Measurements from ENCODE around the gene TOR2A. TPM values are rescaled to one million over a fixed set of nuclear protein-coding genes. Genes with fewer than 3 reads are reported as not detected.

Gene TOR2A
- total RNA-seq, 1 donor from 2014 or later: 15.1 TPM

GRCh38 chr9:127715470-127716337 lies 19.4 kb downstream of the TOR2A start, which contains the start of the genes PTRH1 and TTC16:
PTRH1 (minus strand) TSS chr9:127715663; CDS start chr9:127715639, 24 bp downstream.
TTC16 (plus strand) TSS chr9:127716079; CDS start chr9:127716146, 67 bp downstream.
- Mint-ChIP-seq H3K4me3 (peak within 1 kb of the TSS; percentile 100), H3K27ac (peak within 1 kb of the TSS; percentile 92), H3K9me3 (no peaks in the 10 kb centered on the region), H3K36me3 (ENCODE audit: low read depth) (peaks cover 3% of the 10 kb centered on the region), H3K4me1 (peaks cover 21% of the 10 kb centered on the region), H3K27me3 (no peaks in the 10 kb centered on the region)
- ChIA-PET CTCF (interaction anchor here (1.1 to 2.0 kb wide), 2 partner anchors 19 to 154 kb away, joined by 5 to 9 read pairs; partner anchors contain the start of gene TOR2A), POLR2A (interaction anchor here (0.6 to 1.4 kb wide), 12 partner anchors 9 to 356 kb away, joined by 3 to 13 read pairs (median 3); partner anchors contain the start of genes CFAP157, LRSAM1, RPL12 and SH2D3C)
- ATAC-seq (ENCODE audit: low read depth) (peak; percentile 96), DNase-seq (peak; percentile 97)
- TF ChIP-seq CTCF (IDR thresholded peaks at IDR 0.05): no peak
- intact Hi-C loops (cut with micrococcal nuclease): loop anchor here (1.0 to 2.0 kb wide), 7 partner anchors 16 to 265 kb away; partner anchors contain the start of genes LRSAM1, RPL12, ST6GALNAC4 and STXBP1

GRCh38 chr9:127714951-127715469 lies 20.1 kb downstream of the TOR2A start:
- Mint-ChIP-seq H3K27ac (peak overlapping the region; percentile 92), H3K27me3 (no peaks in the 10 kb centered on the region), H3K36me3 (ENCODE audit: low read depth) (peaks cover 3% of the 10 kb centered on the region), H3K4me3 (peak overlapping the region; percentile 100), H3K4me1 (peaks cover 19% of the 10 kb centered on the region), H3K9me3 (no peaks in the 10 kb centered on the region)
- no peak for ATAC-seq (ENCODE audit: low read depth)
- peak; percentile 29 for DNase-seq
- no peak for TF ChIP-seq CTCF (IDR thresholded peaks at IDR 0.05)
- ChIA-PET CTCF (interaction anchor here (1.1 to 2.0 kb wide), 3 partner anchors 20 to 155 kb away, joined by 3 to 9 read pairs (median 5); partner anchors contain the start of gene TOR2A), POLR2A (interaction anchor here (0.6 to 1.4 kb wide), 8 partner anchors 8 to 1000 kb away, joined by 3 to 13 read pairs (median 4); partner anchors contain the start of genes CFAP157, LRSAM1, RPL12 and TOR2A)
- intact Hi-C loops (cut with micrococcal nuclease): loop anchor here (1.0 to 2.0 kb wide), 7 partner anchors 16 to 264 kb away; partner anchors contain the start of genes LRSAM1, RPL12, ST6GALNAC4 and STXBP1

- no peaks in the 10 kb centered on the region for H3K9me3 Mint-ChIP-seq
- no peak for TF ChIP-seq CTCF (IDR thresholded peaks at IDR 0.05)
- ChIA-PET CTCF (interaction anchor here (1.5 to 2.0 kb wide), 2 partner anchors 21 to 156 kb away, joined by 3 to 9 read pairs; partner anchors contain the start of gene TOR2A), POLR2A (interaction anchor here (0.6 kb wide), 1 partner anchor 999 kb away, joined by 5 read pairs; no protein-coding TSS in a partner anchor)
- intact Hi-C loops (cut with micrococcal nuclease): loop anchor here (2.0 kb wide), 1 partner anchor 263 kb away; the partner anchor contains the start of genes LRSAM1 and RPL12
- peak overlapping the region; percentile 74 for H3K4me3 Mint-ChIP-seq
- peaks cover 18% of the 10 kb centered on the region for H3K4me1 Mint-ChIP-seq
- ATAC-seq (ENCODE audit: low read depth): no peak
- peaks cover 3% of the 10 kb centered on the region for H3K36me3 Mint-ChIP-seq (ENCODE audit: low read depth)
- no peak for DNase-seq
- no peaks in the 10 kb centered on the region for H3K27me3 Mint-ChIP-seq
- H3K27ac Mint-ChIP-seq: no peak overlapping the region
These were observed 20.9 kb downstream of the TOR2A start for GRCh38 chr9:127714020-127714750.

GRCh38 chr9:127712867-127713266 lies 22.2 kb downstream of the TOR2A start:
- TF ChIP-seq CTCF (IDR thresholded peaks at IDR 0.05): no peak
- intact Hi-C loops (cut with micrococcal nuclease): no loop called here
- DNase-seq (no peak), ATAC-seq (ENCODE audit: low read depth) (no peak)
- Mint-ChIP-seq H3K36me3 (ENCODE audit: low read depth) (peaks cover 3% of the 10 kb centered on the region), H3K27me3 (no peaks in the 10 kb centered on the region), H3K27ac (no peak overlapping the region), H3K9me3 (peaks cover 2% of the 10 kb centered on the region), H3K4me1 (peaks cover 18% of the 10 kb centered on the region), H3K4me3 (no peak overlapping the region)
- ChIA-PET CTCF (no interaction called here), POLR2A (interaction anchor here (0.5 kb wide), 1 partner anchor 111 kb away, joined by 7 read pairs; no protein-coding TSS in a partner anchor)

All from activated B cell treated with CpG ODN at 0.5 μM for 24 hours (primary cell).